DND-41 (cell line): ENCODE results near the gene MAZ.

ENCODE experiments used
- ATAC-seq: fragments of 200-7000 bp; cut with Tn5 transposase; 3 replicates; pipeline ENCODE4 v1.9.1; 2021; ENCODE audit warnings: low read depth; ENCODE audit not compliant: insufficient read depth
- DNase-seq: peaks from one replicate; pipeline ENCODE4 v3.0.0-alpha.2; 2020
- H2AFZ ChIP-seq: 2 replicates; pipeline ENCODE4 v1.6.0; 2012; ENCODE audit warnings: low read depth, low read length
- H3K27ac ChIP-seq: 2 replicates; pipeline ENCODE4 v1.5.1; 2012; ENCODE audit warnings: low read length, inconsistent platforms
- H3K27me3 ChIP-seq: fragments of 200-600 bp; sonication (generic); 2 replicates; pipeline ENCODE4 v1.6.0; 2012; ENCODE audit warnings: low read length, mild to moderate bottlenecking, inconsistent platforms; ENCODE audit not compliant: insufficient read depth, poor library complexity
- H3K36me3 ChIP-seq: 2 replicates; pipeline ENCODE4 v1.5.1; 2012; ENCODE audit warnings: low read length, inconsistent platforms; ENCODE audit not compliant: insufficient read depth
- H3K4me1 ChIP-seq: 2 replicates; pipeline ENCODE4 v1.5.1; 2012; ENCODE audit warnings: mild to moderate bottlenecking, low read length; ENCODE audit not compliant: insufficient read depth
- H3K4me2 ChIP-seq: 2 replicates; pipeline ENCODE4 v1.6.0; 2012; ENCODE audit warnings: mild to moderate bottlenecking, moderate library complexity, low read length, inconsistent platforms; ENCODE audit not compliant: insufficient read depth
- H3K4me3 ChIP-seq, 2 experiments: fragments of 200-600 bp in 1 of 2; shearing (Covaris generic) in 1 of 2; 2 replicates each; pipeline ENCODE4 v1.5.1; 2012 to 2016; ENCODE audit warnings: inconsistent platforms in 2 of 2, low read length in 2 of 2, mild to moderate bottlenecking in 2 of 2, low read depth in 1 of 2, moderate library complexity in 1 of 2
- H3K79me2 ChIP-seq: 2 replicates; pipeline ENCODE4 v1.6.0; 2012; ENCODE audit warnings: low read length, inconsistent platforms; ENCODE audit not compliant: insufficient read depth
- H3K9ac ChIP-seq: 2 replicates; pipeline ENCODE4 v1.6.0; 2012; ENCODE audit warnings: low read depth, mild to moderate bottlenecking, inconsistent platforms, low read length, moderate library complexity
- H3K9me3 ChIP-seq: 2 replicates; pipeline ENCODE4 v1.5.1; 2012; ENCODE audit warnings: low read length, moderate library complexity, mild to moderate bottlenecking, inconsistent platforms; ENCODE audit not compliant: insufficient read depth, severe bottlenecking
- H4K20me1 ChIP-seq: 2 replicates; pipeline ENCODE4 v1.6.0; 2012; ENCODE audit warnings: low read length; ENCODE audit not compliant: insufficient read depth
- CTCF ChIP-seq: IDR thresholded peaks from 2 replicates; pipeline ENCODE4 v1.5.1; 2012; ENCODE audit warnings: borderline replicate concordance, low read length, moderate library complexity, mild to moderate bottlenecking; ENCODE audit not compliant: poor library complexity, severe bottlenecking; ENCODE audit errors: extremely low read depth
- EZH2 ChIP-seq: IDR thresholded peaks from 3 replicates; pipeline ENCODE4 v1.6.1; 2012; ENCODE audit warnings: borderline replicate concordance, low read depth, mild to moderate bottlenecking, moderate library complexity, low read length, inconsistent platforms; ENCODE audit not compliant: severe bottlenecking

Gene MAZ

DNA sequence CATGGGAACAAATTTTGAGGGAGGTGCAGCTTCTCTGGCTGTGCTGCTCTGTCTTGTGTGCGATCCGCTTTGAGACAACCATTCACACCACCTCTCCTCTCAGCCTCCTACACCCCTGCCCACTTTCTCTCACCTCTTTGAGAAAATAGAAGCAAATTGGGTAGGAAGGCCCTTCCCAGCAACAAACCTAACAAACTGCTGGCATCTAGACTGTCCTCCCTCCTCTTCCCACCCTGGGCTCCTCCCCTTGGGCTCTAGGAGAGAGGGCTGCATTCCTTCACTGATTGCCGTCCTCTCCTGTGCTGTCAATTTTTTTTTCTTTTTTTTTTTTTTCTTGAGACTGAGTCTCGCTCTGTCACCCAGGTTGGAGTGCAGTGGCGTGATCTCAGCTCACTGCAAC, 43.2 kb downstream of the MAZ start:
- no peak for DNase-seq
- H3K4me2 ChIP-seq: no peak overlapping the region
- no peaks in the 10 kb centered on the region for H3K79me2 ChIP-seq
- H3K27me3 ChIP-seq: no peaks in the 10 kb centered on the region
- H3K4me1 ChIP-seq: peaks cover 2% of the 10 kb centered on the region; the same call in 1 of the 2 replicates
- no peaks in the 10 kb centered on the region for H4K20me1 ChIP-seq
- no peak overlapping the region for H2AFZ ChIP-seq
- no peak overlapping the region for H3K27ac ChIP-seq
- no peak overlapping the region for H3K9ac ChIP-seq
- no peak for ATAC-seq
- no peak overlapping the region for H3K4me3 ChIP-seq
- no peak for TF ChIP-seq EZH2
- TF ChIP-seq CTCF: no peak
- H3K36me3 ChIP-seq: no peaks in the 10 kb centered on the region
- no peaks in the 10 kb centered on the region for H3K9me3 ChIP-seq

GRCh38 chr16:29850998-29851397, 44.7 kb downstream of the MAZ start:
- H3K4me3 ChIP-seq: no peak overlapping the region
- H3K79me2 ChIP-seq: no peaks in the 10 kb centered on the region
- TF ChIP-seq CTCF: no peak
- H3K27me3 ChIP-seq: no peaks in the 10 kb centered on the region
- no peak overlapping the region for H3K4me2 ChIP-seq
- no peak overlapping the region for H3K9ac ChIP-seq
- H3K27ac ChIP-seq: no peak overlapping the region
- peaks cover 2% of the 10 kb centered on the region; the same call in 1 of the 2 replicates for H3K4me1 ChIP-seq
- no peaks in the 10 kb centered on the region for H4K20me1 ChIP-seq
- ATAC-seq: no peak
- no peak for DNase-seq
- H3K9me3 ChIP-seq: no peaks in the 10 kb centered on the region
- no peak overlapping the region for H2AFZ ChIP-seq
- no peaks in the 10 kb centered on the region for H3K36me3 ChIP-seq

DNA sequence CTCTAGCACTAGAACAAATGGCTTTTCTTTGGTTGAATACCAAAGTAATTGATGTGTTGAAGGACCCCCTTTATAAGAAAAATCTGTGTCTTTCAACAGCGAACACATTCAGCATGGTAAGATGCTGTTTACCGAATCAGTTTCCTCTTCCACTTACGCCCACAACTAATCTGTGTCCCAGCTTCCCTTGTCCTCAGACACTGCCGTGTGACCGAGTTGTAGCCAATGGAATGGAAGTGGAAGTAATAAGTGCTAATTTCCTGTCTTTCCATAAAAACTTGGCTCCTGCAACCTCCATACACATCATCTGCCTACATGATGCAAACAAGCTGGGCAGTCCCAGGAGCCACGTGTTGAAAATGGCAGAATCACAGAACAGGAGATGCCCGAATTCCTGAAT, 46.3 kb downstream of the MAZ start:
- ATAC-seq (no peak), DNase-seq (no peak)
- Histone ChIP-seq H3K27ac (no peak overlapping the region), H3K9me3 (no peaks in the 10 kb centered on the region), H3K36me3 (no peaks in the 10 kb centered on the region), H3K4me1 (peaks cover 2% of the 10 kb centered on the region; the same call in 1 of the 2 replicates), H3K4me3 (no peak overlapping the region), H3K27me3 (no peaks in the 10 kb centered on the region), H4K20me1 (no peaks in the 10 kb centered on the region), H3K79me2 (no peaks in the 10 kb centered on the region), H3K4me2 (no peak overlapping the region), H3K9ac (no peak overlapping the region), H2AFZ (no peak overlapping the region)
- no peak for TF ChIP-seq CTCF
- no peak for TF ChIP-seq EZH2

DNA sequence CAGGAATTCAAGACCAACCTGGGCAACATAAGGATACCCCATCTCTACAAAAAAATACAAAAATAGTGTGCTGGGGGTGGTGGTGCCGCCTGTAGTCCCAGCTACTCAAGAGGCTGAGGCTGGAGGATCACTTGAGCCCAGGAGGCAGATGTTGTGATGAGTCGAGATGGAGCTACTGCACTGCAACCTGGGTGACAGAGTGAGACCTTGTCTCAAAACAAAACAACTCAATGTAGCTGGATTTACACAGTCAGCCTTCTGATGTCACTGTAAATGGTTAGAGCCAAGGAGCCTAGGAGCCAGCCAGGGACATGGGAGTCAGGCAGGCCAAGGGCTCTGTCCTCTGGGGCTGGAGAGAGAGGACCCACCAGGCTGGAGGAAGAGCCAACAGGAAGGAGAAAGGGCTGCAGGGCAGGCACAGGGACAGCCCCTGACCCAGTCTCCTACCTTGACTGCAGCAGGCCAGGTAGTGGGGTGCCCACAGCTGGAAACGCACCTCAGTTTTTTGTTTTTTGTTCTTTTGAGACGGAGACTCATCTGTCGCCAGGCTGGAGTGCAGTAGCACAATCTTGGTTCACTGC, 48.3 kb downstream of the MAZ start:
- Histone ChIP-seq H3K9me3 (no peaks in the 10 kb centered on the region), H3K9ac (no peak overlapping the region), H2AFZ (no peak overlapping the region), H4K20me1 (no peaks in the 10 kb centered on the region), H3K79me2 (no peaks in the 10 kb centered on the region), H3K4me3 (no peak overlapping the region), H3K4me2 (no peak overlapping the region), H3K27me3 (no peaks in the 10 kb centered on the region), H3K4me1 (no peaks in the 10 kb centered on the region), H3K27ac (no peak overlapping the region), H3K36me3 (peaks cover 12% of the 10 kb centered on the region)
- ATAC-seq (no peak), DNase-seq (no peak)
- no peak for TF ChIP-seq CTCF
- no peak for TF ChIP-seq EZH2
